GM18861 (cell line): ENCODE measurements around the gene TCP11L2.

Experiments
- ATAC-seq: cut with Tn5 transposase; IDR thresholded peaks from one replicate; pipeline ENCODE4 v1.9.1; 2021; ENCODE audit not compliant: unreplicated experiment

The TCP11L2 gene

GRCh38 chr12:106392759-106393158 is 90.2 kb downstream of the TCP11L2 start:
- ATAC-seq, result no peak
